ENCODE data around the gene C2CD4C.

DNA sequence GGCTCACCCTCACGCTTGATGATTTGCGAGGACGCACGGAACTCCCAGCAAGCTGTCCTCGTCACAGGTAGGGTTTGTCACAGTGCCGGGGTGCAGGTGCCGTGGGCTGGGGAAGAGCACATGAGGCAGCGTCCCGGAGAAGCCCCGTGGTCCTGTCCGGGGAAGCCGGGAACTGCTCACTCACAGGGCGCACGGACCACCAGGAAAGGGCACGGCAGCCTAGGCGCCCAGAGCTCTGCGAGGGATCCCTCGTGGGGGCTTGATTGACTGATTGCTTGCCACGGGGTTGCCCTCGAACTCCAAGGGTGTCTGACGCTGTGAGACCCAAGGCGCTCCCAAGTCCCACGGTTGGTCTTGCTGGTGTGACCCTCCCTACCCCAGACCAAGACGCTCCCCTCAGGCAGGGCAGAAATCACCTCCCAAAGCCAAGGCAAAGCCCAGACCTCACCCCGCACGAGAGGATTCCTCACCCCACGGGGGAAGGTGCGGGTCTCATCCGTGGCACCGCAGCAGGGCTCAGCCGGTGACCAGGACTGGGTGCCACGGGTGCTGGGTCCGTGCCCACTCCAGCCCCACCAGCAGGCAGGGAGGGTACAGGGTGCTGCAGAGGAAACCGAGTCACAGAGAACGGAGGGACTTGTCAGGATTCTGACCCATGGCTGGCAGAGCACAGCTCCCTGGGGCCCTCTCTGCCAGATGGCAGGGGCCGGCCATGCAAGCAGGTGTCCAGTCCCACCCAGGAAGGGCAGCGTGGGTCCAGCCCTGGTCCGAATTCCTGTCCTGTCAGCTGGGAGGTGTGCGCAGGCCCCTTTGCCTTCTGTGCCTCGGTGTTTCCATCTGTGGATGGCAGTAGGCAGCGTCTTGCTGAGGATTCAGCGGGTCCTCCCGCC lies 7.7 kb downstream of the C2CD4C start:
- no peak for TF ChIP-seq YY1 (IDR thresholded peaks at IDR 0.05; ENCODE audit: insufficient read depth, insufficient replicate concordance, low read depth, low read length)
- TF ChIP-seq, protein P1, sequence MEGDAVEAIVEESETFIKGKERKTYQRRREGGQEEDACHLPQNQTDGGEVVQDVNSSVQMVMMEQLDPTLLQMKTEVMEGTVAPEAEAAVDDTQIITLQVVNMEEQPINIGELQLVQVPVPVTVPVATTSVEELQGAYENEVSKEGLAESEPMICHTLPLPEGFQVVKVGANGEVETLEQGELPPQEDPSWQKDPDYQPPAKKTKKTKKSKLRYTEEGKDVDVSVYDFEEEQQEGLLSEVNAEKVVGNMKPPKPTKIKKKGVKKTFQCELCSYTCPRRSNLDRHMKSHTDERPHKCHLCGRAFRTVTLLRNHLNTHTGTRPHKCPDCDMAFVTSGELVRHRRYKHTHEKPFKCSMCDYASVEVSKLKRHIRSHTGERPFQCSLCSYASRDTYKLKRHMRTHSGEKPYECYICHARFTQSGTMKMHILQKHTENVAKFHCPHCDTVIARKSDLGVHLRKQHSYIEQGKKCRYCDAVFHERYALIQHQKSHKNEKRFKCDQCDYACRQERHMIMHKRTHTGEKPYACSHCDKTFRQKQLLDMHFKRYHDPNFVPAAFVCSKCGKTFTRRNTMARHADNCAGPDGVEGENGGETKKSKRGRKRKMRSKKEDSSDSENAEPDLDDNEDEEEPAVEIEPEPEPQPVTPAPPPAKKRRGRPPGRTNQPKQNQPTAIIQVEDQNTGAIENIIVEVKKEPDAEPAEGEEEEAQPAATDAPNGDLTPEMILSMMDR (CRISPR knock-in tag; IDR thresholded peaks at IDR 0.05): no peak
